ENCODE results near the gene ANKHD1.

DNA sequence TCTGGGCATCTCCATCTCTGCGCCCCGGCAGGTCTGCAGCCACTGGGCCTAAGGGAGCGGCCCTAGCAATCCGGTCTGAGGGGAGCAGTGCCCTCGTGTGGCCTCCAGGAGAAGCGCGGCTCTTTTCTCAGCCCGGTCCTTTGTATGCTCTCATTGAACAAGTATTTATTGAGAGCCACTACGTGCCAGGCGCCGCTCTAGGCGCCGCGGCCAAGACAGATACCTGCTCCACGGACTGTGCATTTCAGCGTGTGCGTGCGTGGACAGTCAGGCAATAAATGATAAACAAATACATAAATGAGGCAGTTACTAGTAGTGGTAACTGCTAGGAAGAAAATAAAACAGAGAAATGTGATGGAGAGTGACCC is 43.9 kb upstream of the ANKHD1 start:
- peak; percentile 84 for TF ChIP-seq CTCF (IDR thresholded peaks at IDR 0.05; ENCODE audit: insufficient read depth, low read length)
- no peak for TF ChIP-seq POLR2AphosphoS5 (IDR thresholded peaks at IDR 0.05; ENCODE audit: low read depth)
- TF ChIP-seq, protein P1, sequence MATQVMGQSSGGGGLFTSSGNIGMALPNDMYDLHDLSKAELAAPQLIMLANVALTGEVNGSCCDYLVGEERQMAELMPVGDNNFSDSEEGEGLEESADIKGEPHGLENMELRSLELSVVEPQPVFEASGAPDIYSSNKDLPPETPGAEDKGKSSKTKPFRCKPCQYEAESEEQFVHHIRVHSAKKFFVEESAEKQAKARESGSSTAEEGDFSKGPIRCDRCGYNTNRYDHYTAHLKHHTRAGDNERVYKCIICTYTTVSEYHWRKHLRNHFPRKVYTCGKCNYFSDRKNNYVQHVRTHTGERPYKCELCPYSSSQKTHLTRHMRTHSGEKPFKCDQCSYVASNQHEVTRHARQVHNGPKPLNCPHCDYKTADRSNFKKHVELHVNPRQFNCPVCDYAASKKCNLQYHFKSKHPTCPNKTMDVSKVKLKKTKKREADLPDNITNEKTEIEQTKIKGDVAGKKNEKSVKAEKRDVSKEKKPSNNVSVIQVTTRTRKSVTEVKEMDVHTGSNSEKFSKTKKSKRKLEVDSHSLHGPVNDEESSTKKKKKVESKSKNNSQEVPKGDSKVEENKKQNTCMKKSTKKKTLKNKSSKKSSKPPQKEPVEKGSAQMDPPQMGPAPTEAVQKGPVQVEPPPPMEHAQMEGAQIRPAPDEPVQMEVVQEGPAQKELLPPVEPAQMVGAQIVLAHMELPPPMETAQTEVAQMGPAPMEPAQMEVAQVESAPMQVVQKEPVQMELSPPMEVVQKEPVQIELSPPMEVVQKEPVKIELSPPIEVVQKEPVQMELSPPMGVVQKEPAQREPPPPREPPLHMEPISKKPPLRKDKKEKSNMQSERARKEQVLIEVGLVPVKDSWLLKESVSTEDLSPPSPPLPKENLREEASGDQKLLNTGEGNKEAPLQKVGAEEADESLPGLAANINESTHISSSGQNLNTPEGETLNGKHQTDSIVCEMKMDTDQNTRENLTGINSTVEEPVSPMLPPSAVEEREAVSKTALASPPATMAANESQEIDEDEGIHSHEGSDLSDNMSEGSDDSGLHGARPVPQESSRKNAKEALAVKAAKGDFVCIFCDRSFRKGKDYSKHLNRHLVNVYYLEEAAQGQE (IDR thresholded peaks at IDR 0.05; ENCODE audit: insufficient replicate concordance, low read depth): no peak
- TF ChIP-seq SPI1 (IDR thresholded peaks at IDR 0.05; ENCODE audit: borderline replicate concordance, low read depth): no peak
